Thyroid gland (tissue), 4 donors: ENCODE measurements around the gene OSCAR. TPM values are rescaled to one million over a fixed set of nuclear protein-coding genes. Genes with fewer than 3 reads are reported as not detected.
"Not testable (repeated sequence)": the region's sequence is repeated elsewhere in the genome, so short reads cannot be mapped to it uniquely, and the experiment has no call there.

ENCODE experiments used
- DNase-seq, 2 donors: peaks; one replicate each; pipeline ENCODE4 v3.0.0-alpha.2; 2019
- H3K27ac ChIP-seq, 3 donors: fragments of 200-600 bp; sonication (generic); 1 replicate in 2 of 3; 2 replicates in 1 of 3; pipeline ENCODE4 v1.5.1; 2016 to 2019; ENCODE audit warnings: mild to moderate bottlenecking in 1 of 3, moderate library complexity in 1 of 3
- H3K27me3 ChIP-seq: fragments of 200-600 bp; sonication (generic); one replicate; pipeline ENCODE4 v1.5.1; 2019
- H3K36me3 ChIP-seq, 2 donors: fragments of 200-600 bp; sonication (generic); one replicate each; pipeline ENCODE4 v1.5.1; 2016 to 2019
- H3K4me1 ChIP-seq, 2 donors: fragments of 200-600 bp; sonication (generic); one replicate each; pipeline ENCODE4 v1.5.1; 2017 to 2019
- H3K4me3 ChIP-seq, 3 donors: fragments of 200-600 bp; sonication (generic); replicated peaks in 1 of 3; 1 replicate in 2 of 3; 2 replicates in 1 of 3; pipeline ENCODE4 v1.5.1; 2016; ENCODE audit warnings: mild to moderate bottlenecking in 1 of 3
- H3K9me3 ChIP-seq: fragments of 200-600 bp; sonication (generic); one replicate; pipeline ENCODE4 v1.5.1; 2017
- CTCF ChIP-seq, 6 experiments: fragments of 200-600 bp in 3 of 6; fragments of 450-650 bp in 3 of 6; sonication (generic) in 3 of 6; IDR thresholded peaks; one replicate each; pipeline ENCODE4 v1.5.1; 2016 to 2019; ENCODE audit warnings: antibody characterized with exemption in 6 of 6, mild to moderate bottlenecking in 2 of 6, inconsistent platforms in 1 of 6, moderate library complexity in 1 of 6
- POLR2A ChIP-seq, 2 donors: fragments of 450-650 bp; IDR thresholded peaks; one replicate each; pipeline ENCODE4 v1.6.1; 2017; ENCODE audit warnings: antibody characterized with exemption in 2 of 2, mild to moderate bottlenecking in 2 of 2, moderate library complexity in 1 of 2
- WGBS, 2 donors: methylation state at CpG; one replicate each; pipeline ENCODE4 v1.1.5; 2017; 5-methylcytosine and 5-hydroxymethylcytosine counted together
- intact Hi-C: fragments of 100-400 bp; cut with DNase I; formaldehyde crosslinking; loops from one replicate; pipeline ENCODE4 v1.15.1; 2023
- total RNA-seq, 4 donors: library from RNA; depleted of rRNA; stranded (reverse); fragments of >200 nt; gene quantifications; one replicate each; pipeline ENCODE4 v1.2.3, GENCODE V29; 2016

Gene OSCAR
- total RNA-seq, 4 donors from 2014 or later: 0.39 to 1.1 (median 0.96) TPM; not detected in 1

- Histone ChIP-seq H3K4me1 (peaks cover 7 to 10% of the 10 kb centered on the region in 2 donors), H3K36me3 (peaks cover 6 to 16% of the 10 kb centered on the region in 2 donors), H3K27me3 (no peaks in the 10 kb centered on the region), H3K27ac (peak within 1 kb of the TSS in 1 of 3 donors; percentile 60), H3K9me3 (no peaks in the 10 kb centered on the region), H3K4me3 (peak within 1 kb of the TSS; percentile 34 to 64 (median 57))
- DNase-seq: peak; percentile 98 to 99
- no peak for TF ChIP-seq CTCF (IDR thresholded peaks at IDR 0.05)
- TF ChIP-seq POLR2A (IDR thresholded peaks at IDR 0.05): peak in 1 of 2 donors; percentile 59
- WGBS, 2 donors: 2 to 10% methylated on average over 17 to 44 of the region's 54 CpGs
- intact Hi-C loops: no loop called here
Observed at GRCh38 chr19:54102421-54103169, 2.0 kb upstream of the OSCAR start, which contains the start of gene NDUFA3. NDUFA3 (plus strand) TSS chr19:54102855; CDS start chr19:54102879, 24 bp downstream.

- H3K27me3 ChIP-seq, H3K27ac ChIP-seq, H3K36me3 ChIP-seq, H3K9me3 ChIP-seq, H3K4me3 ChIP-seq, intact Hi-C loops, DNase-seq: not testable (repeated sequence)
- H3K4me1 ChIP-seq: peaks cover 15% of the 10 kb centered on the region in 2 donors
- 77 to 78% methylated on average over 9 of the region's 9 CpGs for WGBS, 2 donors
Observed at GRCh38 chr19:54099903-54100255, 724 bp downstream of the OSCAR start.

GRCh38 chr19:54099190-54099902, 1.3 kb downstream of the OSCAR start:
- H3K4me1 ChIP-seq: peaks cover 15% of the 10 kb centered on the region in 2 donors
- no peaks in the 10 kb centered on the region for H3K9me3 ChIP-seq
- H3K27ac ChIP-seq: no peak overlapping the region
- no peak for DNase-seq
- intact Hi-C loops: no loop called here
- no peak for TF ChIP-seq CTCF (IDR thresholded peaks at IDR 0.05)
- TF ChIP-seq POLR2A (IDR thresholded peaks at IDR 0.05): no peak
- 83 to 86% methylated on average over 12 of the region's 12 CpGs for WGBS, 2 donors
- no peak overlapping the region for H3K4me3 ChIP-seq
- peaks cover 4% of the 10 kb centered on the region for H3K27me3 ChIP-seq
- H3K36me3 ChIP-seq: no peaks in the 10 kb centered on the region

- WGBS, 2 donors: 13 to 17% methylated on average over 13 of the region's 14 CpGs
- DNase-seq: no peak
- Histone ChIP-seq H3K36me3 (no peaks in the 10 kb centered on the region), H3K9me3 (no peaks in the 10 kb centered on the region), H3K4me1 (peaks cover 5 to 8% of the 10 kb centered on the region in 2 donors), H3K27ac (no peak overlapping the region), H3K27me3 (peaks cover 4% of the 10 kb centered on the region), H3K4me3 (no peak overlapping the region)
- intact Hi-C loops: no loop called here
- TF ChIP-seq POLR2A (IDR thresholded peaks at IDR 0.05) (no peak), CTCF (IDR thresholded peaks at IDR 0.05) (no peak)
Observed at GRCh38 chr19:54096617-54097106, 3.9 kb downstream of the OSCAR start.

GRCh38 chr19:54095859-54096616, 4.6 kb downstream of the OSCAR start:
- DNase-seq: peak; percentile 25 to 42

More at GRCh38 chr19:54095859-54096616, 4.6 kb downstream of the OSCAR start:
- H3K36me3 ChIP-seq, H3K9me3 ChIP-seq, intact Hi-C loops, H3K27ac ChIP-seq, H3K27me3 ChIP-seq, H3K4me1 ChIP-seq: not testable (repeated sequence)
- WGBS, 2 donors: 1 to 2% methylated on average over 20 to 27 of the region's 46 CpGs
- H3K4me3 ChIP-seq: peak overlapping the region in 1 of 3 donors; percentile 1
